ENCODE measurements around the gene CTF1.

Gene CTF1

DNA sequence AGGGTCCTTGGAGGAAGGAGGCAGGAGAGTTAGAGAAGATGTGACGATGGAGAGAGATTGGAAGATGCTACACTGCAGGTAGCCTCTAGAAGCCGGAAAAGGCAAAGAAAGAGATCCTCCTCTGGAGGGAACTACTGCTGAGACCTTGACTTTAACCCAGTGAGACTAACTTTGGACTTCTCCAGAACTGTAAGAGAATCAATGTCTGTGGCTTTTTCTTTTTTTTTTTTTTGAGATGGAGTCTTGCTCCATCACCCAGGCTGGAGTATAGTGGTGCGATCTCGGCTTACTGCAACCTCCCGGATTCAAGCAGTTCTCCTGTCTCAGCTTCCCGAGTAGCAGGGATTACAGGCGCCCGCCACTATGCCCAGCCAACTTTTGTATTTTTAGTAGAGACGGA, 11.2 kb upstream of the CTF1 start:
- Histone ChIP-seq H3K4me1 (ENCODE audit: control insufficient read depth, low read length) (peaks cover 7% of the 10 kb centered on the region), H4K20me1 (ENCODE audit: control insufficient read depth, insufficient read depth, low read depth, low read length) (no peaks in the 10 kb centered on the region), H3K9me3 (ENCODE audit: control insufficient read depth, insufficient read depth, low read length) (no peaks in the 10 kb centered on the region), H3K27ac (ENCODE audit: low read depth, low read length) (no peak overlapping the region), H3K4me3 (ENCODE audit: low read length) (no peak overlapping the region), H3K9me2 (replicated peaks; ENCODE audit: control insufficient read depth, low read length) (no peaks in the 10 kb centered on the region), H3K79me2 (ENCODE audit: control insufficient read depth, low read length) (no peaks in the 10 kb centered on the region), H3K36me3 (ENCODE audit: control insufficient read depth, low read length) (peaks cover 20% of the 10 kb centered on the region), H3F3A (ENCODE audit: control insufficient read depth, insufficient read depth) (no peaks in the 10 kb centered on the region), H3K27me3 (ENCODE audit: control insufficient read depth, low read length) (no peaks in the 10 kb centered on the region), H3K4me2 (ENCODE audit: low read length) (no peak overlapping the region)
- TF ChIP-seq EZH2phosphoT487 (IDR thresholded peaks at IDR 0.05; ENCODE audit: borderline replicate concordance, low read length) (no peak), CTCF (IDR thresholded peaks at IDR 0.05; ENCODE audit: low read depth, low read length, poor library complexity, severe bottlenecking) (no peak)

DNA sequence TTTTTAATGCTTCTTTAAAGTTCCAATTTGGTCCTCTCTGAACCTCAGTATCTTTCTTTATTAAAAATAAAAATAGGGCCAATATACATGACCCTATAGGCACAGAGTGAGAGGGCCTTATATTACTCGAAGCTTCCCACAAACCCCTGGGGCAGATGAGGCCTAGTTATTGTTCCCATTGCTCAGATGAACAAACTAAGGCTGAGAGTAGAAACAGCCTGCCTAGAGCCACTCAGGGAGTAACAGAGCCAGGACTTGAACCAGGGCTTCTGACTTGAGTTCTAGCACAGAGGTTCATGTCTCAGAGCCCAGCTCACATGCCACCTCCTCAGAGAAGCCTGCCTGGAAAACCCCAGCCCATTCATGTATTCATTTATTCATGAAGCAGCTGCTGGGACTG, 10.3 kb upstream of the CTF1 start:
- H3K27ac ChIP-seq (ENCODE audit: low read depth, low read length): no peak overlapping the region
- H3F3A ChIP-seq (ENCODE audit: control insufficient read depth, insufficient read depth): no peaks in the 10 kb centered on the region
- no peak overlapping the region for H3K4me3 ChIP-seq (ENCODE audit: low read length)
- no peaks in the 10 kb centered on the region for H3K9me2 ChIP-seq (replicated peaks; ENCODE audit: control insufficient read depth, low read length)
- TF ChIP-seq CTCF (IDR thresholded peaks at IDR 0.05; ENCODE audit: low read depth, low read length, poor library complexity, severe bottlenecking) (no peak), EZH2phosphoT487 (IDR thresholded peaks at IDR 0.05; ENCODE audit: borderline replicate concordance, low read length) (no peak)
- no peaks in the 10 kb centered on the region for H3K79me2 ChIP-seq (ENCODE audit: control insufficient read depth, low read length)
- H4K20me1 ChIP-seq (ENCODE audit: control insufficient read depth, insufficient read depth, low read depth, low read length): no peaks in the 10 kb centered on the region
- H3K9me3 ChIP-seq (ENCODE audit: control insufficient read depth, insufficient read depth, low read length): no peaks in the 10 kb centered on the region
- H3K36me3 ChIP-seq (ENCODE audit: control insufficient read depth, low read length): peaks cover 20% of the 10 kb centered on the region
- no peaks in the 10 kb centered on the region for H3K27me3 ChIP-seq (ENCODE audit: control insufficient read depth, low read length)
- peaks cover 7% of the 10 kb centered on the region for H3K4me1 ChIP-seq (ENCODE audit: control insufficient read depth, low read length)
- H3K4me2 ChIP-seq (ENCODE audit: low read length): no peak overlapping the region

GRCh38 chr16:30887927-30888326, 8.5 kb upstream of the CTF1 start:
- no peaks in the 10 kb centered on the region for H3K9me3 ChIP-seq (ENCODE audit: control insufficient read depth, insufficient read depth, low read length)
- H3K27me3 ChIP-seq (ENCODE audit: control insufficient read depth, low read length): no peaks in the 10 kb centered on the region
- no peak overlapping the region for H3K4me2 ChIP-seq (ENCODE audit: low read length)
- no peaks in the 10 kb centered on the region for H4K20me1 ChIP-seq (ENCODE audit: control insufficient read depth, insufficient read depth, low read depth, low read length)
- peaks cover 20% of the 10 kb centered on the region for H3K36me3 ChIP-seq (ENCODE audit: control insufficient read depth, low read length)
- peaks cover 4% of the 10 kb centered on the region for H3K79me2 ChIP-seq (ENCODE audit: control insufficient read depth, low read length)
- TF ChIP-seq EZH2phosphoT487 (IDR thresholded peaks at IDR 0.05; ENCODE audit: borderline replicate concordance, low read length) (no peak), CTCF (IDR thresholded peaks at IDR 0.05; ENCODE audit: low read depth, low read length, poor library complexity, severe bottlenecking) (no peak)
- no peaks in the 10 kb centered on the region for H3K9me2 ChIP-seq (replicated peaks; ENCODE audit: control insufficient read depth, low read length)
- H3F3A ChIP-seq (ENCODE audit: control insufficient read depth, insufficient read depth): no peaks in the 10 kb centered on the region; the same call in 1 of the 2 replicates
- no peak overlapping the region for H3K4me3 ChIP-seq (ENCODE audit: low read length)
- H3K4me1 ChIP-seq (ENCODE audit: control insufficient read depth, low read length): peaks cover 12% of the 10 kb centered on the region
- H3K27ac ChIP-seq (ENCODE audit: low read depth, low read length): no peak overlapping the region

Measured in DOHH2 (cell line).